Measurements from ENCODE around the gene TNS4. TPM values are rescaled to one million over a fixed set of nuclear protein-coding genes. Genes with fewer than 3 reads are reported as not detected.

Gene TNS4
- total RNA-seq, 1 experiment from 2014 or later: 36.6 TPM

DNA sequence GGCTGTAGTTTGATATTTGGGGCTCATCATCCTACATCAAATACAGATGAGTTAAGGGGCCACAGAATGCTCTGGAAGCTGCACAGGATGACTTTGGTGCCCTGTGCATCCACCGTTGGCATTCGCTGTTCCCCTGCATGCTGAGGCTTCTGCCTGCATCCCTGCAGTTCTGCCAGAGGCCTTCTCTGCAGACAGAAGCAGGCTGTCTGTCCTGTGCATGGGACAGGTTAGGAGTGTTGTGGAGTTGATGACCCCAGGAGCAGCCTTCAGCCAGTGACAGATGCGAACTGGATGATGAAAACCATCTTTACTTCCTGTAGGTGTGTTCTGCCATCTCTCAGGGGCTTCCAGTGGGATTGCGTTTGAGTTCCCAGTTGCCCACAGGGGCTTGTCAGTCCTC lies 13.6 kb upstream of the TNS4 start (continued):
- TF ChIP-seq, protein P1, sequence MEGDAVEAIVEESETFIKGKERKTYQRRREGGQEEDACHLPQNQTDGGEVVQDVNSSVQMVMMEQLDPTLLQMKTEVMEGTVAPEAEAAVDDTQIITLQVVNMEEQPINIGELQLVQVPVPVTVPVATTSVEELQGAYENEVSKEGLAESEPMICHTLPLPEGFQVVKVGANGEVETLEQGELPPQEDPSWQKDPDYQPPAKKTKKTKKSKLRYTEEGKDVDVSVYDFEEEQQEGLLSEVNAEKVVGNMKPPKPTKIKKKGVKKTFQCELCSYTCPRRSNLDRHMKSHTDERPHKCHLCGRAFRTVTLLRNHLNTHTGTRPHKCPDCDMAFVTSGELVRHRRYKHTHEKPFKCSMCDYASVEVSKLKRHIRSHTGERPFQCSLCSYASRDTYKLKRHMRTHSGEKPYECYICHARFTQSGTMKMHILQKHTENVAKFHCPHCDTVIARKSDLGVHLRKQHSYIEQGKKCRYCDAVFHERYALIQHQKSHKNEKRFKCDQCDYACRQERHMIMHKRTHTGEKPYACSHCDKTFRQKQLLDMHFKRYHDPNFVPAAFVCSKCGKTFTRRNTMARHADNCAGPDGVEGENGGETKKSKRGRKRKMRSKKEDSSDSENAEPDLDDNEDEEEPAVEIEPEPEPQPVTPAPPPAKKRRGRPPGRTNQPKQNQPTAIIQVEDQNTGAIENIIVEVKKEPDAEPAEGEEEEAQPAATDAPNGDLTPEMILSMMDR (IDR thresholded peaks at IDR 0.05 in 2 of 3, conservative IDR thresholded peaks at IDR 0.05 in 1 of 3; ENCODE audit: borderline replicate concordance in 1 of 3, insufficient read depth in 1 of 3, low read depth in 2 of 3, low read length in 2 of 3): no peak
- TF ChIP-seq ELF1 (IDR thresholded peaks at IDR 0.05; ENCODE audit: borderline replicate concordance, low read depth) (no peak), POLR2AphosphoS5 (IDR thresholded peaks at IDR 0.05; ENCODE audit: low read depth, low read length) (no peak), ZFX (IDR thresholded peaks at IDR 0.05) (no peak), TCF7L2 (IDR thresholded peaks at IDR 0.05; ENCODE audit: borderline replicate concordance, extremely low read depth, insufficient read depth, insufficient read length) (no peak), SRF (IDR thresholded peaks at IDR 0.05; ENCODE audit: low read depth) (no peak), POLR2A (IDR thresholded peaks at IDR 0.05; ENCODE audit: borderline replicate concordance, extremely low read depth, insufficient read depth, insufficient read length) (no peak), FOSL1 (IDR thresholded peaks at IDR 0.05; ENCODE audit: low read depth) (no peak), CBX3 (IDR thresholded peaks at IDR 0.05; ENCODE audit: low read depth) (no peak), JUND (IDR thresholded peaks at IDR 0.05) (no peak)

DNA sequence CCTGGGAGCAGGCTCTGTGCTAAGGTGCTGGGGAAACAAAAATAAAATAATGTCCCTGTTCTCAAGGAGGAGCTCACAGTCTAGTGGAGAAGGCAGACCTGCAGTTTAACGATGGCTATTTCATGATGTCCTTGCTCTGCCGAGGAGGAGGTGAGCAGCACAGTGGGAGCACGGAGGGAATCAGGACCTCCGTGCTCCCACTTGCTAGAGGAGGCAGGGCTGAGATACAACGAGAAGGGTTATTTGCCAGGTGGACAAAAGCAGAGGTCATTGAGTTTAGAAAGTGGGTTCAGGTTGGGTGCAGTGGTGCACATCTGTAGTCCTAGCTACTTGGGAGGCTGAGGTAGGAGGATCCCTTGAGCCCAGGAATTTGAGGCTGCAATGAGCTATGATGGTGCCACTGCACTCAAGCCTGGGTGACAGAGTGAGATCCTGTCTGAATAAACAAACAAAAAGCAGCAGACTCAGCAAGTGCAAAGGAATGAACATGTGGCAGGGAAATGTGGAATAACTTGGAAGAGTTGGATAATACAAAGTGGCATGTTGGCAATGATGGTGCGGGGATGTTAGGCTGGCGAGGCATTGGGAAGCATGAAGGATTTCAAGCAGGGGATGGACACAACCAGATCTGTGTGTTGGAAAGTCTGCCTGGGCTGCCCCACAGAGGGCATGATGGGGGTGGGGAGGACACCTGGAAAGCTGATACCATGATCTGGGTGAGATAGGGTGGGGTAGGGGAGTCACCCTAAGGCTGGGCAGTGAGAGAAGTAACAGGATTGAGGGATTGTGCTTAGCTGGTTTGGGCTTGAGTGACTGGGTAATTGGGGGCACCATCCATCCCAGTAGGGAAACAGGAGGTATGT lies 12.8 kb upstream of the TNS4 start:
- Histone ChIP-seq H3K36me3 (ENCODE audit: control insufficient read depth in 1 of 2, insufficient read depth in 2 of 2, low read length in 2 of 2) (no peaks in the 10 kb centered on the region), H3K9me2 (ENCODE audit: insufficient read depth) (no peaks in the 10 kb centered on the region), H3K4me3 (replicated peaks in 1 of 2; ENCODE audit: low read depth in 1 of 2, low read length in 2 of 2) (no peak overlapping the region), H3K9me3 (ENCODE audit: control insufficient read depth in 1 of 2, insufficient read depth in 1 of 2, low read depth in 1 of 2, low read length in 2 of 2) (no peaks in the 10 kb centered on the region), H3K4me1 (ENCODE audit: control insufficient read depth in 1 of 2, insufficient read depth in 2 of 2, low read length in 2 of 2) (peaks cover 79 to 99% of the 10 kb centered on the region in 2 experiments), H3K9ac (ENCODE audit: low read length) (no peak overlapping the region), H3K79me2 (ENCODE audit: insufficient read depth, low read length) (no peaks in the 10 kb centered on the region), H3K27ac (ENCODE audit: low read depth, low read length) (no peak overlapping the region), H3K4me2 (ENCODE audit: low read length) (no peak overlapping the region), H4K20me1 (ENCODE audit: insufficient read depth) (no peaks in the 10 kb centered on the region), H2AFZ (ENCODE audit: low read depth, low read length, poor library complexity, severe bottlenecking) (no peak overlapping the region), H3K27me3 (ENCODE audit: insufficient read depth, low read length) (no peaks in the 10 kb centered on the region)
- BruUV-seq (replicated peaks): no TSS peak
- ATAC-seq (no peak), DNase-seq (ENCODE audit: low read depth, low spot score) (no peak)
- ChIA-PET POLR2A (interaction anchor here (2.2 kb wide), 1 partner anchor 13 kb away, joined by 8 read pairs; the partner anchor contains the start of gene TNS4), RAD21 (ENCODE audit: low non-redundant PET in 1 of 2, low total read pairs in 2 of 2, uncharacterized antibody in 2 of 2, unreplicated experiment in 2 of 2) (interaction anchor here in 1 of 2 experiments (0.6 kb wide), 1 partner anchor 17 kb away, joined by 3 read pairs; no protein-coding TSS in a partner anchor), CTCF (no interaction called here)
- intact Hi-C loops (cut with micrococcal nuclease): no loop called here
- no peak for TF ChIP-seq CEBPB (IDR thresholded peaks at IDR 0.05; ENCODE audit: low read depth)
- TF ChIP-seq RAD21 (IDR thresholded peaks at IDR 0.05; ENCODE audit: low read depth): no peak
- no peak for TF ChIP-seq TCF7L2 (IDR thresholded peaks at IDR 0.05; ENCODE audit: borderline replicate concordance, extremely low read depth, insufficient read depth, insufficient read length)
- TF ChIP-seq, protein P1 (IDR thresholded peaks at IDR 0.05 in 2 of 3, conservative IDR thresholded peaks at IDR 0.05 in 1 of 3; ENCODE audit: borderline replicate concordance in 1 of 3, insufficient read depth in 1 of 3, low read depth in 2 of 3, low read length in 2 of 3): no peak
- TF ChIP-seq ZFX (IDR thresholded peaks at IDR 0.05): no peak
- no peak for TF ChIP-seq EGR1 (IDR thresholded peaks at IDR 0.05; ENCODE audit: low read depth)
- TF ChIP-seq, protein P2, sequence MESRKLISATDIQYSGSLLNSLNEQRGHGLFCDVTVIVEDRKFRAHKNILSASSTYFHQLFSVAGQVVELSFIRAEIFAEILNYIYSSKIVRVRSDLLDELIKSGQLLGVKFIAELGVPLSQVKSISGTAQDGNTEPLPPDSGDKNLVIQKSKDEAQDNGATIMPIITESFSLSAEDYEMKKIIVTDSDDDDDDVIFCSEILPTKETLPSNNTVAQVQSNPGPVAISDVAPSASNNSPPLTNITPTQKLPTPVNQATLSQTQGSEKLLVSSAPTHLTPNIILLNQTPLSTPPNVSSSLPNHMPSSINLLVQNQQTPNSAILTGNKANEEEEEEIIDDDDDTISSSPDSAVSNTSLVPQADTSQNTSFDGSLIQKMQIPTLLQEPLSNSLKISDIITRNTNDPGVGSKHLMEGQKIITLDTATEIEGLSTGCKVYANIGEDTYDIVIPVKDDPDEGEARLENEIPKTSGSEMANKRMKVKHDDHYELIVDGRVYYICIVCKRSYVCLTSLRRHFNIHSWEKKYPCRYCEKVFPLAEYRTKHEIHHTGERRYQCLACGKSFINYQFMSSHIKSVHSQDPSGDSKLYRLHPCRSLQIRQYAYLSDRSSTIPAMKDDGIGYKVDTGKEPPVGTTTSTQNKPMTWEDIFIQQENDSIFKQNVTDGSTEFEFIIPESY (IDR thresholded peaks at IDR 0.05; ENCODE audit: extremely low read depth, insufficient replicate concordance, low read length): no peak
- no peak for TF ChIP-seq EZH2 (IDR thresholded peaks at IDR 0.05)
- TF ChIP-seq CBX3 (IDR thresholded peaks at IDR 0.05; ENCODE audit: low read depth): no peak
- no peak for TF ChIP-seq FOSL1 (IDR thresholded peaks at IDR 0.05; ENCODE audit: low read depth)
- no peak for TF ChIP-seq POLR2A (IDR thresholded peaks at IDR 0.05; ENCODE audit: borderline replicate concordance, extremely low read depth, insufficient read depth, insufficient read length)
- TF ChIP-seq ZNF274 (IDR thresholded peaks at IDR 0.05; ENCODE audit: low read depth, low read length): no peak
- TF ChIP-seq, protein P3, sequence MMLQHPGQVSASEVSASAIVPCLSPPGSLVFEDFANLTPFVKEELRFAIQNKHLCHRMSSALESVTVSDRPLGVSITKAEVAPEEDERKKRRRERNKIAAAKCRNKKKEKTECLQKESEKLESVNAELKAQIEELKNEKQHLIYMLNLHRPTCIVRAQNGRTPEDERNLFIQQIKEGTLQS (IDR thresholded peaks at IDR 0.05): no peak
